Subcutaneous adipose tissue (tissue), 4 donors: ENCODE measurements around the gene RSL1D1. TPM values are rescaled to one million over a fixed set of nuclear protein-coding genes. Genes with fewer than 3 reads are reported as not detected.

Experiments used
- CTCF ChIP-seq: fragments of 450-650 bp; IDR thresholded peaks from one replicate; pipeline ENCODE4 v1.5.1; 2016; ENCODE audit warnings: low read depth, mild to moderate bottlenecking, control low read depth, antibody characterized with exemption, moderate library complexity
- total RNA-seq, 4 donors: library from RNA; depleted of rRNA; stranded (reverse); fragments of >200 nt; gene quantifications; one replicate each; pipeline ENCODE4 v1.1.0, GENCODE V29; 2016

RSL1D1 gene
- total RNA-seq, 4 donors from 2014 or later, result 129 to 249 (median 201) TPM

- TF ChIP-seq CTCF, result no peak
Measured at GRCh38 chr16:11795887-11796226, 55.5 kb downstream of the RSL1D1 start.

GRCh38 chr16:11794996-11795886 lies 56.1 kb downstream of the RSL1D1 start:
- no peak for TF ChIP-seq CTCF

DNA sequence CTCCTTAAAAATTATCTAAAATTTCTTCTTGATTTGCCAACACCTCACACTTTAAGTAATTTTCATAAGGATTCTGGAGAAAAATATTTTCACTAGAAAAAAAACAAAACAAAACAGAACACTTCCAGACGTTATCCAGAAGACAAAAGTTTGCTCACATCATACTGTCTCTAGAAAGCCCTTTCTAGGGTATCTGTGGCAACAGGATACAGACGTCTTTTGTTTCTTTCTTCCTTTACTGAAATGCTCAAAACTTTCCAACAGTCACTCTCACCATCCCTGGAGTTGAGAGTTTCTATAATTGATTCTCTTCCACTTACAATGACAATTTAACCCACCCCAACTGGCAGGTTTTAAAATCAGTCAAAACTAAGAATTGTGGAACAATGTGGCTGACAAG lies 56.9 kb downstream of the RSL1D1 start:
- no peak for TF ChIP-seq CTCF

GRCh38 chr16:11793840-11794239 lies 57.5 kb downstream of the RSL1D1 start:
- no peak for TF ChIP-seq CTCF

GRCh38 chr16:11792410-11793241 lies 58.7 kb downstream of the RSL1D1 start:
- TF ChIP-seq CTCF, result no peak

GRCh38 chr16:11791144-11791828 lies 60.1 kb downstream of the RSL1D1 start:
- no peak for TF ChIP-seq CTCF

GRCh38 chr16:11788914-11789313 lies 62.4 kb downstream of the RSL1D1 start:
- no peak for TF ChIP-seq CTCF
